IMR-90 (cell line): ENCODE measurements around the gene DLL1. TPM values are rescaled to one million over a fixed set of nuclear protein-coding genes. Genes with fewer than 3 reads are reported as not detected.

Source experiments
- ATAC-seq: fragments of 200-7000 bp; cut with Tn5 transposase; 2 replicates; pipeline ENCODE4 v1.9.1; 2020; ENCODE audit warnings: low read depth, mild to moderate bottlenecking, moderate library complexity
- BruUV-seq: library from RNA; stranded (reverse); fragments of 400-500 nt; replicated peaks from 2 replicates; lab custom pipeline; 2021; lab: Mats Ljungman, UMichigan
- CTCF ChIA-PET: fragments of 300-600 bp; formaldehyde crosslinking; extraction: SDS; loops from one replicate; lab custom pipeline; 2021; ENCODE audit warnings: antibody characterized with exemption; lab: Yijun Ruan, JAX
- POLR2A ChIA-PET: fragments of 300-600 bp; sonication (Branson Sonifier 250); formaldehyde crosslinking; loops from one replicate; lab custom pipeline; 2022; ENCODE audit warnings: antibody characterized with exemption; ENCODE audit not compliant: unreplicated experiment; lab: Charles Lee
- DNase-seq: peaks from one replicate; pipeline ENCODE4 v3.0.0; 2013
- H2AFZ ChIP-seq: replicated peaks from 2 replicates; pipeline ENCODE3; 2013; ENCODE audit warnings: low read length, mild to moderate bottlenecking; ENCODE audit not compliant: poor library complexity
- H2AK5ac ChIP-seq: 2 replicates; pipeline ENCODE4 v1.6.1; 2013; ENCODE audit warnings: low read depth, low read length, inconsistent platforms
- H2AK9ac ChIP-seq: replicated peaks from 2 replicates; pipeline ENCODE3; 2013; ENCODE audit warnings: mild to moderate bottlenecking, low read depth, low read length, moderate library complexity; ENCODE audit not compliant: poor library complexity
- H2BK120ac ChIP-seq: 2 replicates; pipeline ENCODE4 v1.6.1; 2013; ENCODE audit warnings: low read depth, low read length, inconsistent platforms
- H2BK15ac ChIP-seq: 3 replicates; pipeline ENCODE4 v1.6.1; 2013; ENCODE audit warnings: low read depth, low read length, inconsistent platforms
- H2BK20ac ChIP-seq: 2 replicates; pipeline ENCODE4 v1.6.1; 2013; ENCODE audit warnings: low read depth, mild to moderate bottlenecking, inconsistent platforms, low read length, moderate library complexity
- H2BK5ac ChIP-seq: 2 replicates; pipeline ENCODE4 v1.6.1; 2013; ENCODE audit warnings: mild to moderate bottlenecking, low read depth, low read length, inconsistent platforms; ENCODE audit not compliant: poor library complexity, severe bottlenecking
- H3K14ac ChIP-seq: replicated peaks from 2 replicates; pipeline ENCODE4 v1.6.1; 2013; ENCODE audit warnings: low read depth, low read length, inconsistent platforms
- H3K18ac ChIP-seq: 2 replicates; pipeline ENCODE4 v1.6.1; 2013; ENCODE audit warnings: low read depth, low read length, control low read depth
- H3K23ac ChIP-seq: 2 replicates; pipeline ENCODE4 v1.6.1; 2013; ENCODE audit warnings: low read depth, low read length, inconsistent platforms
- H3K27ac ChIP-seq: 2 replicates; pipeline ENCODE4 v1.5.1; 2013; ENCODE audit warnings: mild to moderate bottlenecking, control low read depth, low read length; ENCODE audit not compliant: insufficient read depth
- H3K27me3 ChIP-seq: 2 replicates; pipeline ENCODE4 v1.6.1; 2013; ENCODE audit warnings: low read length; ENCODE audit not compliant: control insufficient read depth, insufficient read depth
- H3K36me3 ChIP-seq: 2 replicates; pipeline ENCODE4 v1.6.1; 2013; ENCODE audit warnings: low read length, mixed read lengths; ENCODE audit not compliant: control insufficient read depth, insufficient read depth
- H3K4ac ChIP-seq: 2 replicates; pipeline ENCODE4 v1.6.1; 2013; ENCODE audit warnings: low read depth, low read length, inconsistent platforms
- H3K4me1 ChIP-seq: 2 replicates; pipeline ENCODE4 v1.6.1; 2013; ENCODE audit warnings: low read length, mixed read lengths; ENCODE audit not compliant: control insufficient read depth, insufficient read depth
- H3K4me2 ChIP-seq: 2 replicates; pipeline ENCODE4 v1.6.1; 2013; ENCODE audit warnings: low read depth, mild to moderate bottlenecking, control low read depth, low read length, moderate library complexity
- H3K4me3 ChIP-seq: 2 replicates; pipeline ENCODE4 v1.5.1; 2013; ENCODE audit warnings: low read depth, mild to moderate bottlenecking, control low read depth, low read length, moderate library complexity; ENCODE audit not compliant: insufficient read depth
- H3K56ac ChIP-seq: 2 replicates; pipeline ENCODE4 v1.6.1; 2013; ENCODE audit warnings: low read length, inconsistent platforms; ENCODE audit not compliant: insufficient read depth; ENCODE audit errors: extremely low read depth
- H3K79me1 ChIP-seq, 2 experiments: 2 replicates each; pipeline ENCODE4 v1.6.1; 2013; ENCODE audit warnings: low read length in 2 of 2, inconsistent platforms in 1 of 2, low read depth in 1 of 2
- H3K9ac ChIP-seq: 2 replicates; pipeline ENCODE4 v1.6.1; 2013; ENCODE audit warnings: low read depth, low read length, control low read depth
- H3K9me1 ChIP-seq: 2 replicates; pipeline ENCODE4 v1.6.1; 2013; ENCODE audit warnings: low read length, inconsistent platforms; ENCODE audit not compliant: insufficient read depth
- H3K9me3 ChIP-seq: 2 replicates; pipeline ENCODE4 v1.6.1; 2013; ENCODE audit warnings: low read length; ENCODE audit not compliant: control insufficient read depth, insufficient read depth
- H4K20me1 ChIP-seq: 2 replicates; pipeline ENCODE4 v1.6.1; 2013; ENCODE audit warnings: low read length, inconsistent platforms; ENCODE audit not compliant: insufficient read depth
- H4K5ac ChIP-seq: 2 replicates; pipeline ENCODE4 v1.6.1; 2013; ENCODE audit warnings: mild to moderate bottlenecking, low read depth, low read length, control low read depth
- H4K8ac ChIP-seq, 2 experiments: 2 replicates each; pipeline ENCODE4 v1.6.1; 2013; ENCODE audit warnings: low read depth in 2 of 2, low read length in 2 of 2, control low read depth in 1 of 2, inconsistent platforms in 1 of 2
- H4K91ac ChIP-seq: 2 replicates; pipeline ENCODE4 v1.6.1; 2013; ENCODE audit warnings: low read depth, low read length, inconsistent platforms; ENCODE audit not compliant: insufficient read depth
- CEBPB ChIP-seq: IDR thresholded peaks from 2 replicates; pipeline ENCODE4 v1.6.1; 2012; ENCODE audit warnings: low read depth, low read length, improper control_type of control experiment
- CHD1 ChIP-seq: IDR thresholded peaks from 2 replicates; pipeline ENCODE4 v1.6.1; 2012; ENCODE audit warnings: low read depth, low read length, improper control_type of control experiment
- CTCF ChIP-seq: conservative IDR thresholded peaks from 2 replicates; pipeline ENCODE4 v1.5.1; 2012; ENCODE audit warnings: mild to moderate bottlenecking, low read depth, low read length, improper control_type of control experiment
- FOS ChIP-seq: fragments of 150-350 bp; IDR thresholded peaks from 2 replicates; pipeline ENCODE4 v1.6.1; 2016; ENCODE audit warnings: low read depth, low read length
- RCOR1 ChIP-seq: IDR thresholded peaks from 2 replicates; pipeline ENCODE4 v1.6.1; 2012; ENCODE audit warnings: mild to moderate bottlenecking, low read length, improper control_type of control experiment; ENCODE audit not compliant: insufficient replicate concordance
- RFX5 ChIP-seq: IDR thresholded peaks from 2 replicates; pipeline ENCODE4 v1.8.0; 2012; ENCODE audit warnings: low read depth, mild to moderate bottlenecking, low read length, moderate library complexity
- SMC3 ChIP-seq: fragments of 150-350 bp; IDR thresholded peaks from 2 replicates; pipeline ENCODE4 v1.6.1; 2016; ENCODE audit warnings: low read depth, mild to moderate bottlenecking, antibody characterized with exemption, low read length, moderate library complexity
- WGBS, 2 experiments: methylation state at CpG; one replicate each; pipeline versions ENCODE4 v1.1.5 to v1.1.7; 2013; ENCODE audit warnings: missing lambda C conversion rate in 2 of 2; ENCODE audit not compliant: insufficient read length in 1 of 2; ENCODE audit errors: extremely low coverage in 2 of 2; 5-methylcytosine and 5-hydroxymethylcytosine counted together
- dilution Hi-C: fragments of 300-500 bp; cut with HindIII; formaldehyde crosslinking; loops from one replicate; pipeline ENCODE4 v1.14.3; 2018; ENCODE audit warnings: low sequenced_read_pairs; ENCODE audit not compliant: unreplicated experiment
- in situ Hi-C: fragments of 300-500 bp; cut with MboI; formaldehyde crosslinking; loops from 3 replicates; pipeline ENCODE4 v1.14.3; 2019; ENCODE audit warnings: low sequenced_read_pairs, inconsistent platforms, mixed read lengths
- intact Hi-C: fragments of 100-400 bp; cut with micrococcal nuclease; formaldehyde crosslinking; loops from 2 replicates; pipeline ENCODE4 v1.10.0; 2022
- polyA plus RNA-seq, 3 experiments: library from polyadenylated mRNA; depleted of rRNA; stranded (reverse); fragments of >200 nt; gene quantifications; 2 replicates each; pipeline ENCODE4 v1.2.3, GENCODE V29; 2012; ENCODE audit warnings: low replicate concordance in 1 of 3
- total RNA-seq: library from RNA; depleted of rRNA; stranded (reverse); fragments of >200 nt; gene quantifications from 2 replicates; pipeline ENCODE4 v1.2.3, GENCODE V29; 2012

Gene DLL1
- total and polyA plus RNA-seq, 2 of the 4 experiments (the other 2 are of a cell fraction): under 0.01 to 0.31 TPM

GRCh38 chr6:170250981-170251775 is 39.7 kb downstream of the DLL1 start:
- WGBS, 2 experiments: 88% methylated on average over 9 of the region's 21 CpGs; no CpG with 5 or more reads in 1 of the 2 experiments

More at GRCh38 chr6:170250981-170251775, 39.7 kb downstream of the DLL1 start:
- POLR2A ChIA-PET: no interaction called here
- Histone ChIP-seq H4K20me1 (no peaks in the 10 kb centered on the region), H3K9me1 (no peaks in the 10 kb centered on the region), H2BK15ac (no peak overlapping the region), H2BK120ac (no peak overlapping the region), H3K4ac (no peak overlapping the region), H3K4me3 (no peak overlapping the region), H3K79me1 (no peaks in the 10 kb centered on the region), H2AFZ (no peak overlapping the region), H2BK5ac (no peak overlapping the region), H3K27ac (no peak overlapping the region), H3K27me3 (peaks cover 14% of the 10 kb centered on the region; the same call in 1 of the 2 replicates), H3K36me3 (no peaks in the 10 kb centered on the region), H4K91ac (no peak overlapping the region), H2AK9ac (no peak overlapping the region), H4K8ac (no peak overlapping the region), H2AK5ac (no peak overlapping the region), H3K18ac (no peak overlapping the region), H3K56ac (no peak overlapping the region), H4K5ac (no peak overlapping the region), H3K9me3 (no peaks in the 10 kb centered on the region), H3K4me2 (no peak overlapping the region), H3K4me1 (no peaks in the 10 kb centered on the region), H2BK20ac (no peak overlapping the region), H3K14ac (no peak overlapping the region), H3K9ac (no peak overlapping the region), H3K23ac (no peak overlapping the region)
- intact Hi-C loops: no loop called here
- dilution Hi-C loops: no loop called here
- no TSS peak for BruUV-seq
- DNase-seq: no peak
- CTCF ChIA-PET: interaction anchor here (1.5 kb wide), 1 partner anchor 419 kb away, joined by 3 read pairs; no protein-coding TSS in a partner anchor
- in situ Hi-C loops: no loop called here
- TF ChIP-seq SMC3: no peak
- TF ChIP-seq RCOR1: no peak
- TF ChIP-seq CHD1: no peak
- TF ChIP-seq CTCF: no peak
- no peak for TF ChIP-seq FOS
- TF ChIP-seq RFX5: no peak
- TF ChIP-seq CEBPB: no peak
- ATAC-seq: no peak
